CD4-positive, alpha-beta T cell treated with Interferon alpha-2 for 1 hour (primary cell): ENCODE measurements around the gene IPPK.
"Not testable (repeated sequence)": the region's sequence is repeated elsewhere in the genome, so short reads cannot be mapped to it uniquely, and the experiment has no call there.

Experiments used
- DNase-seq, 2 donors: peaks; one replicate each; pipeline ENCODE4 v3.0.0-alpha.2; 2020 to 2022

The IPPK gene

DNA sequence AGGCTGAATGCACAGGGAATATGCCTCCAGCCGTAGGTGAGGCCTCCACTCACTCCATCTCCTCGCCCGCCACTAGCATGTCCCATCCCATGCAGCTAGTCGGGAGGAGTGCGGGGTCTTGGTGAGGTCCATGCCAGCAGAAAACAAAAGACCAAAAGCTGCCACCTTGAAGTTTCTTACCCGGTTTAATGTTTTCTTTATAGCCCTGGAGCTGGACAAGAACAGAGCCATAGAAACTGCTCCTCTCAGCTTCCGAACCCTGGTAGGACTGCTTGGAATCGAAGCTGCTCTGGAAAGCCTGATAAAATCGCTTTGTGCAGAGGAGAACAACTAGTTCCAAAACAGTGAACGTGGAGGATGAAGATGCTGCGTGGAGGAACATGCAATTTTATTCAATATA is 57.1 kb downstream of the IPPK start:
- no peak for DNase-seq

DNA sequence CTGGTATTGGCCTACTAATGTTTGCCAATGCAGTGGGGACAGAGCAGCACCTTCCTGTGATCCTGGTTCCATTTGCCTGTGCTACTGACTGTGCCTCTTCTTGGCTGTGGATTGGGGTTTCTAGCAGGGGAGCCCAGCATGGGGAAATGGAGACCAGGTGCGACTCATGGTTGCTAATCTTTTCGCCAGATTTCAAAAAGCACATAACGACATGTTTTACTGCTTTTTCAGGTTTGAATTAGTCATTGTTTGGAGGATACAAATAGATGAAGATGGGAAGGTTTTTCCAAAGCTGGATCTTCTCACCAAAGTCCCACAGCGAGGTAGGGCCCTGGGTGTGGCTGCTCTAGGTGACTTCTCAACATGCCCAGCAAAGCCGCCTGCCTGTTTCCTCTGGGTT is 57.6 kb downstream of the IPPK start:
- DNase-seq: no peak

DNA sequence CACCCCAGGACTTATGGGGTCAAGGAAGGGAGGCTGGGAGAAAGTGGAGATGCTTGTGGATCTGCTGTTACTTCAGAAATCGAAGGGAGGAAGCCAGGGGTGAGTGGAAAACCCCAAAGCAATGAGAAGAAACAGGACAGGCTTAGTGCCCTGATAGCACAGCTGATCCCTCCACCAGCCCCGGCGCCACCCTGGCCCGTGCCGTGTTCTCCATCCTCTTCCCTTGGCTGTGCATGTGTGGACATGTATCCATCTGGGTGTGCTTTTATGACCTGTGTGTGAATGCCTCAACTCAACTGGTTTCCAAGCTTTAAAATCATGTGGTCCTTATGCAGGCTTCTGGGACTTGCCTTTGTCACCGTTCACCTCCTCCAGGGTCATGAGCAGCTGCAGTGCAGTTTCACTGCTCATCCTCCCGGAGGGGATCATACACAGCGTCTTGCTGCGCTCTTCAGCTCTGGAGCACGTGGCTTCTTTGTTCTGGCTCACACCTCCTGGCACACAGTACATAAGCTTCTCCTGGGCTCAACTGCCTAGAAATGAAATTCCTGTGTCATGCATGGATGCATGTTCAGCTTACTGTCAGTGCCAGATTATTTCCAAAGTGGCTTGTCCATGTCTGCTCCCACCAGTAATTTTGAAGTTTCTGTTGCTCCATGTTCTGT is 58.2 kb downstream of the IPPK start:
- no peak for DNase-seq

DNA sequence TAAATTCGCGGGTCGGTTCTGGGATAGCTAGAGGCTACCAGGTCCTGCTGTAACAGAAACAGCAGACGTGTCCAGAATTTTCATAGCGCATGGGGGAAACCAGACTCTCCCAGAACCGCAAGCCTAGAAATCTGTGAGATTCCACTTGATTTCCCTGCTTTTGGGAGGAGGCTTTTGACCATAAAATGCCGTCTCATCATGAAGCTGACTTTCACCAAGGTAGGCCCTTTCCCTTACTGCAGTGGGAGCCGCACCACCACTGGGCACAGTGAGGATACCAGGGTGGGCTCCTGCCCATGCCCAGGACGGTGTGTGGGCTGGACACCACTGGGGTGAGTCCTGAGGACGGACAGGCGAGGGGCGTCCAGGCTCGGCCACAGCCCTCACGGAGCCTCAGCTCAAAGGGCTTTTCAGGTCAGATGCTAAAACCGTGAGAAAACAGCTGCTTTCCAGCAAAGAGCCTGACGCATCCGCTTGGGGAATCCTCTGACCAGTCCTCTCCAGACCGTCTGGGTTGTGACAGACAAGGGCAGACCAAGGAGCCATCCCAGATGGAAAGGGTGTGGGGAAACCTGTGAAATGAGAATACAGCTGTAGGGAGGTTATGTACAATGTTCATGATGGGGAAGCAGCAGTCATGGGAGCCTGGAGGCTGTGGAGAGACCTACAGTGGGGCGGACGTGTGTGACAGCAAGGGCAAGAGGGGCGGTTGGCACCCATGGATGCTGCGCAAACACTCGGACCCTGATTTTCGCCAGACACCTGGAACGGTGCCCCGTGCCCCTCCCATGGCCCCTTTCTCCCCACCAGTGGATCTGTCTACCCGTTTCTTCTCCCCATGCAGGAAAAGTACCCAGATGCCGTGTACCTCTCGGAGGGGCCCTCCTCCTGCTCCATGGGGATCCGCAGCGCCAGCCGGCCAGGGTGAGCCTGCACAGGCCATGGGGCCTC is 59.2 kb downstream of the IPPK start:
- DNase-seq: no peak

DNA sequence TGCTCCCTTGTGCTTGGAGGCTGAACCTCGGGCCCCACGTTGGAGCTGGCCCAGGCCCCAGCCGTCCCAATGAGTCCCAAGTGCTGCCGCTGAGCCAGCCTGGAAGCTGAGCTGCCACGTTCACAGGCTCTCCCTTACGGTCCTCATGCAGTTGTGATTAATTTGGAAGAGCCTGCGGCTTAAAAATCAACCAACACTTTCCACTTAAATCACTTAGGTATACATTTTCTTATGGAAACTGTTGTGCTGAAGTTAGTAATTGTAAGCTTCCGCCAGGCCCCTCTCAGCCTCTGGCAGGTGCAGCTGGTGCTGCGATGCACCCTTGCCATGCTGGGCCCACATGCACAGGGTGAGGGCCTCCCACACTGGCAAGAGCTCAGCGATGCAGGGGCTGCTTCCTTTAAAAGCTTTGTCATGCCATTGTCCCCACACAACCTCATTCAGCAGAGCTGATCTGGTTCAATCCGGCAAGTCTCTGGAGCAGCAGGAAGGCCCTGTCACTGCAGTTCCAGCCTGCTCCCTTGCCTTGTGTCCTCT is 61.0 kb downstream of the IPPK start:
- DNase-seq: no peak

DNA sequence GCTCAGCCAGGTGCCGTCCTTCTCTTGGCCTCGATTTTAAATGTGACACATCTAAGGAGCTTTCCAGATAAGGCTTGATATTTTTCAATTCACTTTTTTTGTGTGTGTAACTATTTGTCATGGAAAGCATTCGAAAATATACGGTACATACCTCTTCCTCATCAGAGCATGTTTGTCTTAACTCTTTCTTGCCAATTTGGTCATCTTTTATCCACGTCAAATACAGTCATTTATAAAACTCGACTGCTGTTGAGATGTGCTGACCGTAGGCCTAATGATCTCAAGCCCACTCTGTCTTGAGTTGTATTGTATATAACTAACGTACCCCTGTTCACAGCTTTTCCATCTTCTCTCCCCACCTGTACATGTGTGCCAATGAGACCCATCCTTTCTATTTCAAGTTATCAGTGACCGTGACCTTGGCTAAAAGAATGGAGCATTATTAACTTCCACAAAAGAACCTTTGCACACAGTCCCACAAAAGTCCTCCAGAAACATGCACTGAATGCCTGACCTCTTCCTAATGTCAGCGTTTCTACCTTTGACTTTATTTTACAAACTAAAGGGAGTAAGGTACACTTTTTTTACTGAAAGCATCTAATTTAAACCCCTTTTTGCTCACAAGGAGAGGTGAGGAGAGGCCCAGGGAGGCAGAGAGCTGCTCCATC is 61.6 kb downstream of the IPPK start:
- DNase-seq: no peak

DNA sequence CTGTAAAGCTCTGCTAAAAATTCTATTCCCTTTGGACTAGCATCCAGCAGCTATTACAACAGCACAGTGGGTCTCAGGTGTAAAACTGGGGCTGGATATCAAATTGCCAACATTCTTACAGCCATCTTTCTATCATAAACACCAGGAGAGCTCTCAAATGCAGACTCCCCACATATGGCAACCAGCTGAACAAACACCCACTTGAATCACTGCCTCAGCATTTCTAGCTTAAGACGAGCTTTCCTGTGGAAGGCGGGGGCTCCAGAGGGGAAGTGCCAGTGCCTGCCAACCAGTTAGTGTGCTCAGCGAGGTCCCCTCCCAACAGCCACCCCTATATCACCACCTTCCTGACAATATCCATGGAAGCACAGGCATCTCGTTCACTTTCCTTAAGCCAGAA is 62.2 kb downstream of the IPPK start:
- DNase-seq: no peak

DNA sequence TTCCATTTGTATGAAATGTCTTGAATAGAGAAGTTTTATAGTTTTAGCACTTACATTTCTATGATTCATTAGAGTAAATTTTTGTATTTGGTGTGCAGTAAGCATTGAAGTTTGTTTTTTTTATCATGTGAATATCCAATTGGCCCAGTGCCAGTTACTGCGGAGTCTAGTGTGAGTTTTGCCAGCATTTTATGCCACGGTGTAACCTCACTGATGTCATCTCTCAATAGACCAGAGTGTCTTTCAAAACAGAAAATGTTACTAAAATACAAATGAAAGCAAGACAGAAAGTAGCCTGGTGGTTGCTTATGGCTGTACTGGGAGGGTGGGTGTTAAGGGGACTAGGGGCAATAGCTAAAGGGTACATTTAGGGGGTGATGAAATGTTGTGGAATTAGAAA is 62.8 kb downstream of the IPPK start:
- DNase-seq: no peak

DNA sequence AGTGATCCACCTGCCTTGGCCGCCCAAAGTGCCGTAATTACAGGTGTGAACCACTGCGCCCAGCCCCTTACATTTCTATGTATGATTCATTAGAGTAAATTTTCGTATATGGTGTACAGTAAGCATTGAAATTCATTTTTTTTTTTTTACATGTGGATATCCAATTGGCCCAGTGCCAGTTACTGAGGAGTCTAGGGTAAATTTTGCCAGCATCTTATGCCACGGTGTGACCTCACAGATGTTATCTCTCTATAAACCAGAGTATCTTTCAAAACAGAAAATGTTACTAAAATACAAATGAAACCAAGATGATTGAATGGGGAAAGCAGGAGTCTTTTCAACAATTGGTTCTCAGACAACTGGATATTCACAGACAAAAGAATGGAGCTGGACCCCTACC is 64.7 kb downstream of the IPPK start:
- no peak for DNase-seq

DNA sequence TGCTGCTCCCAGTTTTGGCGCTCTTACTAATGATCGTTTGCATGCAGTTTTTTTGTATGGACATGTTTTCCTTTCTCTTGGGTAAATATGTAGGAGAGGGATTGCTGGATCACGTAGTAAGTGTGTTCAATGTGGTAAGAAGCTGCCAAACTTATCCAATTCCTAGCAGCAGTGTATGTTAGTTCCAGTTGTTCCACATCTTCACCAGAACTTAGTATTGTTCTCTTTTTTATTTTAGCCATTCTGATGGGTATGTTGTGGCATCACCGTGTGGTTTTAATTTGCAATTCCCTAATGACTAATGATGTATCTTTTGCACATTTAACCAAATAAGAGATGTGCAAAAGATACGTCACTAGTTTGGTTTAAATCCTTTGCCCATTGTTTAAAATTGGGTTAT is 65.9 kb downstream of the IPPK start:
- no peak for DNase-seq

DNA sequence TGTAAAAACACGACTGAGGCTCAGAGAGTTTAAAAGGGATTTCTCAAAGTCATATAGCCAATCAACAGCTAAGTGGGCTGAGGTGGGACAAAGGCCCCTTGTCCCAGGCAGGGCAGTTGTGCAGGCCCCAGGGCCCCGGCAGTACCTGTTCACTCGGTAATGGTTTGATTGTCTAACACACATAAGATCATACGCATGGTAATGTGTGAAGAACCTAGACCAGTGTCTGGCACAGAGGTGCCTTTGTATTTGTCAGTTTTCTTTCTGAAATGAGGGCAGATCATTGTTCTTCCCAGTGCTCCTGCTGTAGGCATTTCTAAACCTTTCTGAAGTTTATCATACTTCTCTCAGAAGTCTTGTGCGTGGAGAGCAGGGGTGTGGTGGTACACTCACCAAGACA is 66.8 kb downstream of the IPPK start:
- no peak for DNase-seq

DNA sequence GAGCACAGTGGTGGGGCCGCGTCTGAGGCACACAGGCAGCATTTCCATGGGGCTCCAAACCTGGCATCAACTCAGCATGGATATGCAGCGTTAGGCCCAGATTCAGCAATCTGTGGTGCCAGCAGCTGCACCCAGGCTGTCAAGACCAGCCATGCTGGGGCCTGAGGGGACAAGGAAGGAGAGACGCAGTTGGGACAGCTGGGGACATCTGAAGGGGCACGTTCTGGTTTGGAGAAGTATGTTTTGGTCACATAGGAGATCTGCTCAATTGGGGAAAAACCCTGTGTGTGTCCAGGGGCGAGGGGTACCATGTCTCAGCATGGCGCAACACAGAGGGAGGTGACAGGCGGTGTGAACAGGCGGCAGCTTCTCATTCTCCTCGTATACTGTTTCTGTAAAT is 67.5 kb downstream of the IPPK start:
- DNase-seq: no peak

DNA sequence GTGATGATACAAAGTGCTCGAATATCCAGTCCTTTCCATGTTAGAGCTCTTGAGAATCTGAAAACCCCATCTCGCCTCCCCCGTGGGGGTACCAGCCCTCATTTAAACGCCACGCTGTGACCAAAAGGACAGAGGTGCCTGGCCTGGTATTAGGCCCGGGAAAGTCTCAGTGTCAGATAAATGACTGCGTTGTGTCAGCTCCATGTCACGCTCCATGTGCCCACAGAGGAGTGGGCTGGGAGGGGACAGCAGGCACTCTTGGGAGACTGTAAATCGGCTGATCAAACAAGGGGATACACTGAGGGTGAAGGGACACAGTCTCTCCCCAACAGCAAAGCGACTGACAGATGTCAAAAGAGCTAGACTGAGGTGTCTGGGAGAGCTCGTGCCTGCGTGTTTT is 68.5 kb downstream of the IPPK start:
- DNase-seq: no peak

DNA sequence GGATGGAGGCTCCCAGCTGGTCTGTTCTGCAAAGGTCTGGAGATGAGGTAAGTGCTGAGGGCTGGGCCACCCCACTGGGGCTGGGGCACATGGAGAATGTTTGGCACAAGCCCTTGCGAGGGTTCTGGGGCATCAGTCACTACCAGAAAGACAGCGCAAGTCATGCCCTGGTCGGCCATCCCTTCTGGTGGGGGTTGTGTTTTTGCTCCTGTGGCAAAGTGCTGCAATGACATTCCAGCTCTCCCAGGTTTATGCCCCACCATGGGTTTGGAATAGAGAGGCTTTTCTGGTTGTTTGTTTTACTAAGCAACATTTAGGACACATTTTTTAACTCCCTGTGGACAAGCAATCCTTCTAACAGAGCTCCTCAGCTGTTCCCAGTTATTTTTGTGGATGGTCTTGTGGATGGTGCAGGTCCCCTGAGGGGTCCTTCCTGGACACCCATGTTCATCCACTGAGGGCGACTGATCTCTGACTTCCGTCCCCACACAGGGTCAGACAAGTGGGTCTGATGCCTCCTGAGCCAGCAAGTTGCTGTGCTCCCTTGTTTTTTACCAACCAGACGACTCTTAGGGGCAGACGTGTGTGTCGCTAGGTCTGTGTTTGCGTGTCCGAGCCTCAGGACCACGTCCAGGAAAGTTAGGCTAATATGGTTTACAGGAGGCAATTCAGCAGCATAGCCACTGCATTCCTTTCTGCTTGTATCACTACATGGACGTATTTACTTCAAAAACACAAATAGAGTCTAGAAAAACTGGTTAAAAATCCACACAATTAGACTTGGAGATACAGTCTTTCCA is 69.3 kb downstream of the IPPK start:
- DNase-seq: no peak

DNA sequence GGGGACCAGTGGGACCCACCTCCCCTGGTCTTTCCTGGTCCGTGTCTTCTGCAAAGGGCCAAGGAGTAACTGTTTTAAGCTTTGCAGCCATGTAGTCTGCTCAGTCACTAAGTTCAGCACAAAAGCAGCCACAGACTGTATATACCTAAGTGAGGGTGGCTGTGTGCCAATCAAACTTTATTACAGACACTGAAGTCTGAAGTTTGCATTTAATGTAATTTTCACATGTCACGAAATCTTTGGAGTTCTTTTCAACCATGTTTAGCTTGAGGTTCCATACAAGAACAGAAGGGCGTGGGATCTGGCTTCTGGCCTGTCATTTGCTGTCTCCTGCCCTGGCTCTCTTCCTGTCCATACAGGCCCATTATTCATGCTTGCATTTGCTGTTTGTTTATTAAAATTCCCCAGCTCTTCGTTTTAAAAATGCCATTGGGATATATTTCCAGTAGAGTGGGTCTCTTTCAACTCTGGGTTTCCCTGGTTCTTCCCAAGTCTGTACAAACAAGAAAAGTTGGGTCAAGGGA is 69.9 kb downstream of the IPPK start:
- DNase-seq: no peak

DNA sequence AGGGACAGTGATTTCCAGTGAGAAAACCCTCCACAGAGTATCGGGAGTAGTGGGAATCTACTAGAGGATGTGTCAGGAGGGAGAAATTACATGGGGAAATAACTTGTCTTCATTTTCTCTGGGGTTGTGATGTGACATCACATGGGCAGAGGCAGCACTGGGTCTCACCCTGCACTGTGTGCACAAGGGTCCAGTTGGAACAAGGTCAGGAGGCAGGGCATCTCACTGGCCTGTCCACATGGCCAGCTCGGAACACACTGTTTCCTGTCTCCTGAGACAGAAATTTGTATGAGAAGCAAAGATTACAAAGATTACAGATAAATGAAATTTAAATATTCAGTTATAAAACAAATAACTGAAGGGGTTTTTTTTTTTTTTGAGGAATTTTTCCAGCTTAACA is 71.5 kb downstream of the IPPK start:
- DNase-seq: no peak

DNA sequence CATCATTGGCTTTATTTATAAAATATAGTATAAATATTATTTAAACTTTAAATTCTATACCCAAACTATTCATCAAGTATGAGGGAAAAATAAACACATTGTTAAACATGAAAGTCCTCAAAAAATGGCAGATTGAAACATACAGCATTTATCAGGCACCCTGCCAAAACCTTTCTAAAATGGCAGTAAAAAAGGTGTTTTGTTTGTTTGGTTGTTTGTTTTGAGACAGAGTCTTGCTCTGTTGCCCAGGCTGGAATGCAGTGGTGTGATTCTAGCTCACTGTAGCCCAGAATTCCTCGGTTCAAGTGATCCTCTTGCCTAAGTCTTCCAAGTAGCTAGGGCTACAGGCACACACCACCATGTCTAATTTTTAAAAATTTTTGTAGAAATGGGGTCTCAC is 74.0 kb downstream of the IPPK start:
- DNase-seq: no peak

DNA sequence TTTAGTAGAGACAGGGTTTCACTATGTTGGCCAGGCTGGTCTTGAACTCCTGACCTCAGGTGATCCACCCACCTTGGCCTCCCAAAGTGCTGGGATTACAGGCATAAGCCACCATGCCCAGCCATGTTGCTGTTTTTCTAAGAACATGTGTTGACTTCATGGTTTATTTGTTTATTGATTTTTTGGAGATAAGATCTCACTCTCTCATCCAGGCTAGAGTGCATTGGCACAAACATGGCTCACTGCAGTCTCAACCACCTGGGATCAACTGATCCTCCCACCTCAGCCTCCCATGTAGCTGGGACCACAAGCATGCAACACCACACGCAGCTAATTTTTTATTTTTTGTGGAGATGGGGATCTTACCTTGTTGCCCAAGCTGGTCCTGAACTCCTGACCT is 74.9 kb downstream of the IPPK start:
- DNase-seq: not testable (repeated sequence)

DNA sequence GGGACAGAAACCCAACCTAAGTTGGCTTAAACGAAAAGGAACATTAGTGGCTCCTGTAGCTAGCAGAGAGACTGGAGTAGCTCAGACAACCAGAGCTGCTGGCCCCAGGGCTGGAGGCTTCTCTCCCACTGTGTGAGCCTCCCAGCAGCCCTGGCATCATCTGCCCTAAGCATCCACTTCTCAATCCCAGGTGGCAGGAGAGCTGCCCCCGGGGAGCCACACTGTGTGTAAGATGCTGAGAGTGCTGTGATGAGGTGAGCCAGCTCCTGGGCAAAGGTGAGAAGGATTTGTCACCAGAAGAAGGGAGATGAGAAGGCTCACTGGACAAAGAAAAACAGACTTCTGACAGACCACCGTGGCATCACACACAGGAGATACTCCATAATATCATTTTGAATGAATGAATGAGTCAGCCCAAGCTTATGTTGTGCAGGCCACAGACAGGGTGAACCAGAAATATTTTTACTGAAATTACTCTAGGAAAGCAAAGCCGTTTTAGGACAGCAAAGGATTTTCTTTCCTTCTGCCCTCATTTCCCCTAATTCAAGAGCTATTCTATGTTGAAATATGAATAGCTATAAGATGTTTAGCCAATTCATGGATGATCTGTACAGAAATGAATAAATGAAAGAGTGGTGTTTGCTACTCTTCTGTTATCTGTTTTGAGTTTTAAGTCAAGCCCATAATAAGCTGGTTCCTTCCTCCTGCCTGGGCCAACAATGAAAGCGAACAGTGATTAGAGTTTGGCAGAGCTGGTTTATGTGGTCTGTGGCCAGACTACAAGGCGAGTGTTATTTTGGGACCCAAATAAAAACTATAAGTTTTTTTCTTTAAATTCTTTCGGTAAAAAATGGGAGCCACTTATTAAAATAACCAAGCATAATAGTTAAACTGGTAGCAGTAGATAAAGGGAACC is 76.7 kb downstream of the IPPK start:
- DNase-seq: no peak

DNA sequence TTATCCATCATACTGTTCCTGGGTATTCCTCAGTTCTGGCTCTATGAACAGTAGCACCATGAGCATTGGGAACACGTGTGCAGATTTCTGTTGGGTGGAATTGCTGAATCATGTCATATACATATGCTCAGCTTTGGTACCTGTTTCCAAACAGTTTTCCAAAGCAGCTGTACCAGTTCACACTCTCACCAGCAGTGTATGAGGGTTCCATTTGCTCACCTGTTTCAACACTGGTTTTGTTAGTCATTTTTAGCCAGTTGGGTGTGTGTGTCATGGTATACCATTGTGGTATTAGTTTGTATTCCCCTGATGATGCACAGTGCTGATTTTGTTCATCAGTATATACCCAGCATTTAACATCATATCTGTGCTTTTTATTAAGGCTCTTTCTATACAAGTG is 77.4 kb downstream of the IPPK start:
- DNase-seq: no peak

DNA sequence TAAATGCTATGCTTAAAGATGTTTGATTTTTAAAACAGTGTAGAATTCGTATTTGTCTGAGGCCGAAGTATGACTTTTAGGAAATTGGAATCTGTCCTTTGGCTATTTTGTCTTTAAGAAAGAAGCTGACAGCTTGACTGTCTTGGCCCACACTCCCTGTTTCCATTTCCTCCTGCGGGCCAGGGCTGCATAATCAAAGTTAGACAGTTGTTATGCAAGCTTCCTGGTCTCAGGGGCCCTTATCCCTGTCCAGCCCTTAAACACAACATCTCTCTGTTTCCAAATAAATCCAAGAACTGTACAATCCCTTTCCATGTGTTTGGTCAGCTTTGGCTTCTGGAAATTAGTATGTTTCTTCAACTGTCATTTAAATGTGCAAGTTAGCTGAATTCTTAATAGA is 79.6 kb downstream of the IPPK start:
- DNase-seq: no peak
